Stimulated activated CD4-positive, alpha-beta T cell treated with anti-CD3 and anti-CD28 coated beads, Interleukin-2, amount 100 ng/mL, for 24 hours (primary cell): ENCODE results near the gene SPIC.

Experiments used
- DNase-seq, 2 donors: peaks; one replicate each; pipeline ENCODE4 v3.0.0-alpha.2; 2020

The SPIC gene

DNA sequence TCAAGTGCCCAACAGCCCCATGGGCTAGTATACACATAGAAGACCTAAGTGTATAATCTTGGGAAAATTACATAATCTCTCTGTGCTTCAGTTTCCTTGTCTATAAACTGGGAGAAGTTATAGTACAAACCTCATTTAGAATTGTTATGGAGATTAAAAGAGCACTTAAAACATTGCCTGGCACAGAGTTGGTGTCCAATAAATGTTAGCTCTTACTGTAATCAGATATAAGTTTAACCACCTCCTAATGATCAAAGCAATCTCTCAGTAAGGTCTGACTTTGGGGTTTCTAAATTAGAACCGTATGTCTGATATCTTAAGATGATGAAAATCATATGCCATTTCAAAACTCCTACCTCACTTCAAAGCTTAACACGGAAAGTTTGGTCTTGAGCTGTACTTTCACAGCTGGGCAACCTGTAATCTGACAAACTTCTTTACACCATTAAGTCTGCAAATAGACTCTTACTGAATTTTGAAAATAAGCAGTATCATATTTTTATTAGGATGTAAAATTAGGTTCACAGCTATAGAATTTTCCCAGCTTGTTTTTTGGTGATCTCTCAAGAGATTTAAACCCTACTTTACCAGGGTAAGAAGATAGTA lies 61.0 kb downstream of the SPIC start:
- DNase-seq: no peak
